ENCODE results near the gene IGIP.

Gene IGIP

GRCh38 chr5:140093179-140093578 is 32.6 kb upstream of the IGIP start:
- TF ChIP-seq CTCF (IDR thresholded peaks at IDR 0.05; ENCODE audit: low read depth, low read length, missing control alignments) = no peak
- in situ Hi-C loops (cut with HindIII; ENCODE audit: low sequenced_read_pairs) = no loop called here
- no peak for DNase-seq (ENCODE audit: low read depth)
- H3K4me3 ChIP-seq (ENCODE audit: low read depth, low read length) = no peak overlapping the region

- in situ Hi-C loops (cut with HindIII; ENCODE audit: low sequenced_read_pairs) = no loop called here
- no peak overlapping the region for H3K4me3 ChIP-seq (ENCODE audit: low read depth, low read length)
- DNase-seq (ENCODE audit: low read depth) = no peak
- no peak for TF ChIP-seq CTCF (IDR thresholded peaks at IDR 0.05; ENCODE audit: low read depth, low read length, missing control alignments)
These were observed 31.9 kb upstream of the IGIP start for GRCh38 chr5:140093866-140094265.

- no peak for DNase-seq (ENCODE audit: low read depth)
- TF ChIP-seq CTCF (IDR thresholded peaks at IDR 0.05; ENCODE audit: low read depth, low read length, missing control alignments) = no peak
- H3K4me3 ChIP-seq (ENCODE audit: low read depth, low read length) = no peak overlapping the region
- in situ Hi-C loops (cut with HindIII; ENCODE audit: low sequenced_read_pairs) = no loop called here
These were observed 30.8 kb upstream of the IGIP start for GRCh38 chr5:140094889-140095288.

- DNase-seq (ENCODE audit: low read depth) = no peak
- in situ Hi-C loops (cut with HindIII; ENCODE audit: low sequenced_read_pairs) = no loop called here
- H3K4me3 ChIP-seq (ENCODE audit: low read depth, low read length) = no peak overlapping the region
- TF ChIP-seq CTCF (IDR thresholded peaks at IDR 0.05; ENCODE audit: low read depth, low read length, missing control alignments) = no peak
These were observed 24.6 kb upstream of the IGIP start for GRCh38 chr5:140101179-140101578.

GRCh38 chr5:140103154-140103553 is 22.6 kb upstream of the IGIP start:
- DNase-seq (ENCODE audit: low read depth) = no peak
- no peak for TF ChIP-seq CTCF (IDR thresholded peaks at IDR 0.05; ENCODE audit: low read depth, low read length, missing control alignments)
- no peak overlapping the region for H3K4me3 ChIP-seq (ENCODE audit: low read depth, low read length)
- in situ Hi-C loops (cut with HindIII; ENCODE audit: low sequenced_read_pairs) = no loop called here

- in situ Hi-C loops (cut with HindIII; ENCODE audit: low sequenced_read_pairs) = no loop called here
- TF ChIP-seq CTCF (IDR thresholded peaks at IDR 0.05; ENCODE audit: low read depth, low read length, missing control alignments) = no peak
- H3K4me3 ChIP-seq (ENCODE audit: low read depth, low read length) = no peak overlapping the region
These were observed 21.6 kb upstream of the IGIP start for GRCh38 chr5:140104100-140104499.

GRCh38 chr5:140106101-140106500 is 19.6 kb upstream of the IGIP start:
- TF ChIP-seq CTCF (IDR thresholded peaks at IDR 0.05; ENCODE audit: low read depth, low read length, missing control alignments) = no peak
- no peak for DNase-seq (ENCODE audit: low read depth)
- H3K4me3 ChIP-seq (ENCODE audit: low read depth, low read length) = no peak overlapping the region
- in situ Hi-C loops (cut with HindIII; ENCODE audit: low sequenced_read_pairs) = no loop called here

More at GRCh38 chr5:140104100-140104499, 21.6 kb upstream of the IGIP start:
- DNase-seq (ENCODE audit: low read depth) = no peak

All from astrocyte of the cerebellum (primary cell).